SU-DHL-6 (cell line): ENCODE data around the gene BLMH.

Experiments used
- EZH2phosphoT487 ChIP-seq: fragments of 200-600 bp; sonication (generic), shearing (Covaris generic); conservative IDR thresholded peaks from 2 replicates; pipeline ENCODE4 v1.6.1; 2018; ENCODE audit warnings: mild to moderate bottlenecking, antibody characterized with exemption, low read length, moderate library complexity, mixed read lengths
- TF ChIP-seq, protein P1 (sequence below): fragments of 200-600 bp; sonication (generic); IDR thresholded peaks from one replicate; pipeline ENCODE4 v1.5.1; 2017; ENCODE audit warnings: antibody characterized with exemption, mild to moderate bottlenecking, low read length, moderate library complexity; ENCODE audit not compliant: insufficient read depth, poor library complexity, severe bottlenecking

DNA sequence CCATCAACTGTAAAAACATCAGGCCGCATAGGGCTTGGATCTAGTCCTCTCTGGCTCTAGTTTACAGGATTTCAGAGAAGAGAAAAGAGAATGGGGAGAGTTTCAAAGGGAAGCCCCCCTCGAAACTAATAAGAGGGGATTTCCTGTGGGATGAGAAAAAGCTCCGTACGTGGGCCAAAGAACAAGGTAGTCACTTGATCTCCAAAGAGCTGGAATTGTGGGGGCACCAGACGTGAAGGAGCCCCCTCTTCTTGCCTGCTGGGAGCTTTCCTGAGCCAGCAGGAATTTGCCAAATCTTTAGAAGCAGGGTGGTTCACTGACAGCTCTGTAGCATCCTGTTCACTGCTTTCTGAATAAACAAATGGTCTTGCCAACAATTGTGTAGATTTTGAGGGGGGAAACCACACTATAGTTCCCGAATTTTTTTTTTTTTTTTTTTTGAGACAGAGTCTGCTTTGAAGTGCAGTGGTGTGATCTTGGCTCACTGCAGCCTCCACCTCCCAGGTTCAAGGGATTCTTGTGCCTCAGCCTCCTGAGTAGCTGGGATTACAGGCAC, 49.1 kb upstream of the BLMH start:
- TF ChIP-seq, protein P1, sequence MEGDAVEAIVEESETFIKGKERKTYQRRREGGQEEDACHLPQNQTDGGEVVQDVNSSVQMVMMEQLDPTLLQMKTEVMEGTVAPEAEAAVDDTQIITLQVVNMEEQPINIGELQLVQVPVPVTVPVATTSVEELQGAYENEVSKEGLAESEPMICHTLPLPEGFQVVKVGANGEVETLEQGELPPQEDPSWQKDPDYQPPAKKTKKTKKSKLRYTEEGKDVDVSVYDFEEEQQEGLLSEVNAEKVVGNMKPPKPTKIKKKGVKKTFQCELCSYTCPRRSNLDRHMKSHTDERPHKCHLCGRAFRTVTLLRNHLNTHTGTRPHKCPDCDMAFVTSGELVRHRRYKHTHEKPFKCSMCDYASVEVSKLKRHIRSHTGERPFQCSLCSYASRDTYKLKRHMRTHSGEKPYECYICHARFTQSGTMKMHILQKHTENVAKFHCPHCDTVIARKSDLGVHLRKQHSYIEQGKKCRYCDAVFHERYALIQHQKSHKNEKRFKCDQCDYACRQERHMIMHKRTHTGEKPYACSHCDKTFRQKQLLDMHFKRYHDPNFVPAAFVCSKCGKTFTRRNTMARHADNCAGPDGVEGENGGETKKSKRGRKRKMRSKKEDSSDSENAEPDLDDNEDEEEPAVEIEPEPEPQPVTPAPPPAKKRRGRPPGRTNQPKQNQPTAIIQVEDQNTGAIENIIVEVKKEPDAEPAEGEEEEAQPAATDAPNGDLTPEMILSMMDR = no peak
- TF ChIP-seq EZH2phosphoT487 = no peak
